ENCODE measurements around the gene TAX1BP3. TPM values are rescaled to one million over a fixed set of nuclear protein-coding genes. Genes with fewer than 3 reads are reported as not detected.

Gene TAX1BP3
- total and polyA plus RNA-seq, 2 of the 13 experiments (the other 11 are each of a cell fraction or from before 2014, with no cell fraction given): 16.7 to 45.1 TPM

DNA sequence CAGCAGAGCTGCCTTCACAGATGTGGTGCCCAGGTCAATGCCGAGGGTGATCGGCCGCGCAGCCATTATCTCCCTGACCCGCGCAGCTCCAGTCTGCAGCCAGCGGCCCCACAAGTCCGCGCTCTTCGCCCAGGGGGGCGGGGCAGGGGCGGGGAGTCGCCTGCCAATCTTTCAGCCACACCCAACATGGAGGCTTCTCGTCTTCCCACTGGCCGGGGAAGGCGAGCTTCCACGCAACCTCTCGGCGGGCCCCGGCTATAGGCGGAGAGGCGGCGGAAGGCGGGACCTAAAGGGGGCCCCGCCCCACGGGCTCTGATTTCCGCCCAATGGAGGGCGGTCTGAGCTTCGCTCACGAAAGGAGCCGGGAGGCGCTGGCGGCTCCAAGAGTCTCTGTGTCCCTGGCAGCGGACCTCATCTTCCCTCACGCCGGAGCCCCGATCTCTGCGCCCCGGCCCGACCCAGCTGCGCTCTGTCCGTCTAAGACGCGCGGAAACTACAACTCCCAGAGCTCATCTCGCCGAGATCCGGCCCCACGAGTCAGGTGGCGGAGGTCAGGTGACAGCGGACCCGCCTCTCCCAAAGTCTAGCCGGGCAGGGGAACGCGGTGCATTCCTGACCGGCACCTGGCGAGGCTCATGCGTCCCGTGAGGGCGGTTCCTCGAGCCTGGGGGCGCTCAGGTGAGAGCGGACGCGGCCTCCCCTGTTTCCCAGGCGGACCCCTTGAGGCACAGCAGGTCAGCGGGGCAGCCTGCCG, 32.0 kb downstream of the TAX1BP3 start, which contains the start of the genes CTNS and SHPK (continued):
- TF ChIP-seq, protein P1, sequence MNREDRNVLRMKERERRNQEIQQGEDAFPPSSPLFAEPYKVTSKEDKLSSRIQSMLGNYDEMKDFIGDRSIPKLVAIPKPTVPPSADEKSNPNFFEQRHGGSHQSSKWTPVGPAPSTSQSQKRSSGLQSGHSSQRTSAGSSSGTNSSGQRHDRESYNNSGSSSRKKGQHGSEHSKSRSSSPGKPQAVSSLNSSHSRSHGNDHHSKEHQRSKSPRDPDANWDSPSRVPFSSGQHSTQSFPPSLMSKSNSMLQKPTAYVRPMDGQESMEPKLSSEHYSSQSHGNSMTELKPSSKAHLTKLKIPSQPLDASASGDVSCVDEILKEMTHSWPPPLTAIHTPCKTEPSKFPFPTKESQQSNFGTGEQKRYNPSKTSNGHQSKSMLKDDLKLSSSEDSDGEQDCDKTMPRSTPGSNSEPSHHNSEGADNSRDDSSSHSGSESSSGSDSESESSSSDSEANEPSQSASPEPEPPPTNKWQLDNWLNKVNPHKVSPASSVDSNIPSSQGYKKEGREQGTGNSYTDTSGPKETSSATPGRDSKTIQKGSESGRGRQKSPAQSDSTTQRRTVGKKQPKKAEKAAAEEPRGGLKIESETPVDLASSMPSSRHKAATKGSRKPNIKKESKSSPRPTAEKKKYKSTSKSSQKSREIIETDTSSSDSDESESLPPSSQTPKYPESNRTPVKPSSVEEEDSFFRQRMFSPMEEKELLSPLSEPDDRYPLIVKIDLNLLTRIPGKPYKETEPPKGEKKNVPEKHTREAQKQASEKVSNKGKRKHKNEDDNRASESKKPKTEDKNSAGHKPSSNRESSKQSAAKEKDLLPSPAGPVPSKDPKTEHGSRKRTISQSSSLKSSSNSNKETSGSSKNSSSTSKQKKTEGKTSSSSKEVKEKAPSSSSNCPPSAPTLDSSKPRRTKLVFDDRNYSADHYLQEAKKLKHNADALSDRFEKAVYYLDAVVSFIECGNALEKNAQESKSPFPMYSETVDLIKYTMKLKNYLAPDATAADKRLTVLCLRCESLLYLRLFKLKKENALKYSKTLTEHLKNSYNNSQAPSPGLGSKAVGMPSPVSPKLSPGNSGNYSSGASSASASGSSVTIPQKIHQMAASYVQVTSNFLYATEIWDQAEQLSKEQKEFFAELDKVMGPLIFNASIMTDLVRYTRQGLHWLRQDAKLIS (CRISPR knock-in tag; IDR thresholded peaks at IDR 0.05): no peak; the same call in 1 of the 2 replicates
- TF ChIP-seq AGO2 (optimal IDR thresholded peaks at IDR 0.05; ENCODE audit: low read depth, low read length) (peak; percentile 12), CREM (IDR thresholded peaks at IDR 0.05) (peak; percentile 82), CREM (CRISPR knock-in tag; IDR thresholded peaks at IDR 0.05) (no peak), KDM2A (CRISPR knock-in tag; IDR thresholded peaks at IDR 0.05; ENCODE audit: borderline replicate concordance, low read depth) (peak; percentile 69), ZNF556 (CRISPR knock-in tag; IDR thresholded peaks at IDR 0.05; ENCODE audit: borderline replicate concordance) (no peak), GABPA (IDR thresholded peaks at IDR 0.05; ENCODE audit: low read depth, low read length) (peak; percentile 74), GABPA (CRISPR knock-in tag; IDR thresholded peaks at IDR 0.05; ENCODE audit: low read depth) (peak; percentile 90), MYC (CRISPR knock-in tag; IDR thresholded peaks at IDR 0.05; ENCODE audit: borderline replicate concordance) (peak; percentile 66), ZNF335 (CRISPR knock-in tag; IDR thresholded peaks at IDR 0.05) (no peak), HOXA9 (CRISPR knock-in tag; IDR thresholded peaks at IDR 0.05; ENCODE audit: borderline replicate concordance) (no peak), PAF1 (CRISPR knock-in tag; IDR thresholded peaks at IDR 0.05) (no peak), ZFY (CRISPR knock-in tag; IDR thresholded peaks at IDR 0.05) (peak; percentile 66), SP140L (CRISPR knock-in tag; IDR thresholded peaks at IDR 0.05; ENCODE audit: borderline replicate concordance) (no peak), TCF7L2 (IDR thresholded peaks at IDR 0.05; ENCODE audit: low read depth, low read length) (no peak), NFRKB (IDR thresholded peaks at IDR 0.05) (no peak)
- TF ChIP-seq, protein P2, sequence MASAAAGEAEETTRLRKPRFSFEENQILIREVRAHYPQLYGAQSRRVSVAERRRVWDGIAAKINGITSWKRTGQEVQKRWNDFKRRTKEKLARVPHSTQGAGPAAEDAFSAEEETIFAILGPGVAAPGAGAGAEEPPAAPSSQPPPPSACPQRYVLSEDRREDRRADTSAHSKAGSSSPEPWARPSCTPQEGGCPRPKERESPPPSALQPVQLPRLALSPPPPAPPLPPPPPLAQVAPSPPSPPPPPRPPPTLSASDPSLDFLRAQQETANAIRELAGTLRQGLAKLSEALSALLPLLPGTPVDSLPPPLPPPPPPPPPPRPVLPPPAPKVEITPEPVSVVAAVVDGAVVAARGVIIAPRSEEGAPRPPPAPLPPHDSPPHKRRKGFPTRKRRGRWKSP (CRISPR knock-in tag; IDR thresholded peaks at IDR 0.05): peak; percentile 71; the same call in 1 of the 2 replicates
- TF ChIP-seq, protein P3, sequence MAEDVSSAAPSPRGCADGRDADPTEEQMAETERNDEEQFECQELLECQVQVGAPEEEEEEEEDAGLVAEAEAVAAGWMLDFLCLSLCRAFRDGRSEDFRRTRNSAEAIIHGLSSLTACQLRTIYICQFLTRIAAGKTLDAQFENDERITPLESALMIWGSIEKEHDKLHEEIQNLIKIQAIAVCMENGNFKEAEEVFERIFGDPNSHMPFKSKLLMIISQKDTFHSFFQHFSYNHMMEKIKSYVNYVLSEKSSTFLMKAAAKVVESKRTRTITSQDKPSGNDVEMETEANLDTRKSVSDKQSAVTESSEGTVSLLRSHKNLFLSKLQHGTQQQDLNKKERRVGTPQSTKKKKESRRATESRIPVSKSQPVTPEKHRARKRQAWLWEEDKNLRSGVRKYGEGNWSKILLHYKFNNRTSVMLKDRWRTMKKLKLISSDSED (CRISPR knock-in tag; IDR thresholded peaks at IDR 0.05): no peak
- TF ChIP-seq, protein P4, sequence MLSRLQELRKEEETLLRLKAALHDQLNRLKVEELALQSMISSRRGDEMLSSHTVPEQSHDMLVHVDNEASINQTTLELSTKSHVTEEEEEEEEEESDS (CRISPR knock-in tag; IDR thresholded peaks at IDR 0.05; ENCODE audit: borderline replicate concordance): 0 out of 2 replicates have a peak, but pooled peaks have one; percentile 17
- TF ChIP-seq, protein P5, sequence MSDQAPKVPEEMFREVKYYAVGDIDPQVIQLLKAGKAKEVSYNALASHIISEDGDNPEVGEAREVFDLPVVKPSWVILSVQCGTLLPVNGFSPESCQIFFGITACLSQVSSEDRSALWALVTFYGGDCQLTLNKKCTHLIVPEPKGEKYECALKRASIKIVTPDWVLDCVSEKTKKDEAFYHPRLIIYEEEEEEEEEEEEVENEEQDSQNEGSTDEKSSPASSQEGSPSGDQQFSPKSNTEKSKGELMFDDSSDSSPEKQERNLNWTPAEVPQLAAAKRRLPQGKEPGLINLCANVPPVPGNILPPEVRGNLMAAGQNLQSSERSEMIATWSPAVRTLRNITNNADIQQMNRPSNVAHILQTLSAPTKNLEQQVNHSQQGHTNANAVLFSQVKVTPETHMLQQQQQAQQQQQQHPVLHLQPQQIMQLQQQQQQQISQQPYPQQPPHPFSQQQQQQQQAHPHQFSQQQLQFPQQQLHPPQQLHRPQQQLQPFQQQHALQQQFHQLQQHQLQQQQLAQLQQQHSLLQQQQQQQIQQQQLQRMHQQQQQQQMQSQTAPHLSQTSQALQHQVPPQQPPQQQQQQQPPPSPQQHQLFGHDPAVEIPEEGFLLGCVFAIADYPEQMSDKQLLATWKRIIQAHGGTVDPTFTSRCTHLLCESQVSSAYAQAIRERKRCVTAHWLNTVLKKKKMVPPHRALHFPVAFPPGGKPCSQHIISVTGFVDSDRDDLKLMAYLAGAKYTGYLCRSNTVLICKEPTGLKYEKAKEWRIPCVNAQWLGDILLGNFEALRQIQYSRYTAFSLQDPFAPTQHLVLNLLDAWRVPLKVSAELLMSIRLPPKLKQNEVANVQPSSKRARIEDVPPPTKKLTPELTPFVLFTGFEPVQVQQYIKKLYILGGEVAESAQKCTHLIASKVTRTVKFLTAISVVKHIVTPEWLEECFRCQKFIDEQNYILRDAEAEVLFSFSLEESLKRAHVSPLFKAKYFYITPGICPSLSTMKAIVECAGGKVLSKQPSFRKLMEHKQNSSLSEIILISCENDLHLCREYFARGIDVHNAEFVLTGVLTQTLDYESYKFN (CRISPR knock-in tag; conservative IDR thresholded peaks at IDR 0.05): no peak; the same call in 1 of the 2 replicates
